ENCODE measurements around the gene ARHGEF5. TPM values are rescaled to one million over a fixed set of nuclear protein-coding genes. Genes with fewer than 3 reads are reported as not detected.
"Not testable (repeated sequence)": the region's sequence is repeated elsewhere in the genome, so short reads cannot be mapped to it uniquely, and the experiment has no call there.

ARHGEF5 gene
- 1.2 TPM for polyA plus RNA-seq (2013, experiment 1 of 2; ENCODE audit: insufficient read length)
- 0.96 TPM for polyA plus RNA-seq (2013, experiment 2 of 2; ENCODE audit: insufficient read length)

GRCh38 chr7:144355176-144355822 is at the start of gene ARHGEF5:
TSS of gene ARHGEF5 (plus strand) at chr7:144355402. CDS start at chr7:144362670, 7,268 bp downstream.
- DNase-seq = not testable (repeated sequence)

GRCh38 chr7:144309702-144310101 is 45.5 kb upstream of the ARHGEF5 start:
- not testable (repeated sequence) for DNase-seq

GRCh38 chr7:144311218-144311617 is 44.0 kb upstream of the ARHGEF5 start:
- DNase-seq = not testable (repeated sequence)

- not testable (repeated sequence) for DNase-seq
These were observed 43.2 kb upstream of the ARHGEF5 start, which contains the start of gene OR2A1 for GRCh38 chr7:144311872-144312469. TSS of gene OR2A1 (plus strand) at chr7:144312419. CDS start at chr7:144318125, 5,706 bp downstream.

- not testable (repeated sequence) for DNase-seq
These were observed 37.7 kb upstream of the ARHGEF5 start for GRCh38 chr7:144317537-144317936.

- not testable (repeated sequence) for DNase-seq
These were observed 35.7 kb upstream of the ARHGEF5 start for GRCh38 chr7:144319547-144319946.

- not testable (repeated sequence) for DNase-seq
These were observed 33.5 kb upstream of the ARHGEF5 start for GRCh38 chr7:144321677-144322206.

GRCh38 chr7:144323359-144323758 is 31.8 kb upstream of the ARHGEF5 start:
- not testable (repeated sequence) for DNase-seq

- DNase-seq = not testable (repeated sequence)
These were observed 29.3 kb upstream of the ARHGEF5 start for GRCh38 chr7:144325868-144326267.

GRCh38 chr7:144330044-144330443 is 25.2 kb upstream of the ARHGEF5 start:
- not testable (repeated sequence) for DNase-seq

GRCh38 chr7:144331221-144331995 is 23.8 kb upstream of the ARHGEF5 start:
- DNase-seq = not testable (repeated sequence)

- not testable (repeated sequence) for DNase-seq
These were observed 23.3 kb upstream of the ARHGEF5 start for GRCh38 chr7:144331996-144332288.

- not testable (repeated sequence) for DNase-seq
These were observed 6.6 kb upstream of the ARHGEF5 start for GRCh38 chr7:144348625-144349024.

GRCh38 chr7:144351667-144352066 is 3.5 kb upstream of the ARHGEF5 start:
- DNase-seq = not testable (repeated sequence)

- not testable (repeated sequence) for DNase-seq
These were observed 983 bp downstream of the ARHGEF5 start for GRCh38 chr7:144356185-144356584.

GRCh38 chr7:144356860-144357259 is 1.7 kb downstream of the ARHGEF5 start:
- not testable (repeated sequence) for DNase-seq

- not testable (repeated sequence) for DNase-seq
These were observed 6.9 kb downstream of the ARHGEF5 start for GRCh38 chr7:144362061-144362460.

GRCh38 chr7:144365523-144365922 is 10.3 kb downstream of the ARHGEF5 start:
- DNase-seq = not testable (repeated sequence)

GRCh38 chr7:144367250-144367649 is 12.0 kb downstream of the ARHGEF5 start:
- DNase-seq = not testable (repeated sequence)

GRCh38 chr7:144369221-144369620 is 14.0 kb downstream of the ARHGEF5 start:
- not testable (repeated sequence) for DNase-seq

- no peak for DNase-seq
These were observed 23.4 kb downstream of the ARHGEF5 start for GRCh38 chr7:144378651-144379050.

GRCh38 chr7:144379776-144380384 is 24.7 kb downstream of the ARHGEF5 start:
- DNase-seq = no peak
